GM11168 (cell line): ENCODE measurements around the gene ANKS3.
"Not testable (repeated sequence)": the region's sequence is repeated elsewhere in the genome, so short reads cannot be mapped to it uniquely, and the experiment has no call there.

Source experiments
- in situ Hi-C: fragments of 300-500 bp; cut with MboI; formaldehyde crosslinking; loops from one replicate; pipeline ENCODE4 v1.12.0; 2022; ENCODE audit warnings: low sequenced_read_pairs; ENCODE audit not compliant: unreplicated experiment

ANKS3 gene

DNA sequence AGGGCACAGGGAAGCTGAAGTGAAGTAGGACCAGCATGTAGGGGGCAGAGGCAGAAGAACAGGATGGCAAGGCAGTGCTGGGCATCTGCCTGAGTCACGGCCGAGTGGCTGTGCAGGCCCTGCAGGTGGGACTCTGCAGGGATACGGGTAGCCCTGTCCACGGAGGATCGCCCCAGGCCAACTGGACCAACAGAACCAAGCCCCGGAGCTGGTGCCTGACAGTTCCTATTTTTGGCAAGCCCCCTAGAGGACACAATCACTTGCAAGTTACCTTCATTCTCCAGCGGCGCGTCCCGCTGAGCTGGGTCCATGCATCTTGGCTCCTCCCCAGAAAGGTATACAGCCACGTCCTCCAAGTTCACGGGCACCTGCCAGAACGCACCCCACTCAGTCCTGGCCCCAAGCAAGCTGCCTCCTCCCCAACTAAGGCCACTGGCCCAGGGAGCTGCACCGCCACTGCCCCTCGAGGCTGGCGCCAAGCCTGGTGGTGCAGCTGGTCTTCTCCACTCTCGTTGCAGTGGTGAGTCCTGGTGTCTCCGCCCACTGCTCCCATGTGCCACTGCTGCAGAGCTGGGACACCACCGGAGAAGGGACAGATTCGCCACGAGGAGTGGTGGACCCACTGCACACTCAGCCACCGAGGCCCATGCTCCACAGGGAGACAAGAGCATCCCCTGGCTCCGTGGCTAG is 26.3 kb upstream of the ANKS3 start:
- in situ Hi-C loops: no loop called here

GRCh38 chr16:4755687-4756086 is 21.6 kb upstream of the ANKS3 start:
- in situ Hi-C loops: no loop called here

GRCh38 chr16:4754865-4755264 is 20.8 kb upstream of the ANKS3 start:
- in situ Hi-C loops: no loop called here

- in situ Hi-C loops: no loop called here
These were observed 19.2 kb upstream of the ANKS3 start for GRCh38 chr16:4753227-4753626.

- in situ Hi-C loops: no loop called here
These were observed 18.5 kb upstream of the ANKS3 start for GRCh38 chr16:4752351-4753100.

GRCh38 chr16:4750896-4751295 is 16.8 kb upstream of the ANKS3 start:
- in situ Hi-C loops: no loop called here

DNA sequence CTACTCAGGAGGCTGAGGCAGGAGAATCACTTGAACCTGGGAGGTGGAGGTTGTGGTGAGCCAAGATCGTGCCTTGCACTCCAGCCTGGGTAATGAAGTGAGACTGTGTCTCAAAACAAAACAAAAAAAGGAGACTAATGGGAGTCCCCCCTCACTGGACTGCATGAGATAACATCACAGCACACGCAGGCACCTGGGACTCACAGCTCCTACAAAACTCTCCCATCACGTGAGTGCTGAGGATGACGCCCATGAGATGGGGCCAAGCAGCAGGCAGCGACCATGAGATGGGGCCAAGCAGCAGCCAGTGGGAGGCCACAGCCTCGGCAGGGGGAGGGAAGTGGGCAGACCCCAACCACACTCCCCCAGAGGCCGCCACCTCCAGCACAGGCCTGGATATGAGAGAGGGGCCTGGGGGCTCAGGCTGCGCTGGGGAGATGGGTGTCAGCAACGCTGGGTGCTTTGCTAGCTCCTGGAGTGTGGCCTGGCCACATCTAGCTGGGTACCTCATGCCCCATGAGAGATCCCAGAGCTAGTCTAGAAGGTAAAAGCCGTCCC is 15.7 kb upstream of the ANKS3 start:
- in situ Hi-C loops: no loop called here

DNA sequence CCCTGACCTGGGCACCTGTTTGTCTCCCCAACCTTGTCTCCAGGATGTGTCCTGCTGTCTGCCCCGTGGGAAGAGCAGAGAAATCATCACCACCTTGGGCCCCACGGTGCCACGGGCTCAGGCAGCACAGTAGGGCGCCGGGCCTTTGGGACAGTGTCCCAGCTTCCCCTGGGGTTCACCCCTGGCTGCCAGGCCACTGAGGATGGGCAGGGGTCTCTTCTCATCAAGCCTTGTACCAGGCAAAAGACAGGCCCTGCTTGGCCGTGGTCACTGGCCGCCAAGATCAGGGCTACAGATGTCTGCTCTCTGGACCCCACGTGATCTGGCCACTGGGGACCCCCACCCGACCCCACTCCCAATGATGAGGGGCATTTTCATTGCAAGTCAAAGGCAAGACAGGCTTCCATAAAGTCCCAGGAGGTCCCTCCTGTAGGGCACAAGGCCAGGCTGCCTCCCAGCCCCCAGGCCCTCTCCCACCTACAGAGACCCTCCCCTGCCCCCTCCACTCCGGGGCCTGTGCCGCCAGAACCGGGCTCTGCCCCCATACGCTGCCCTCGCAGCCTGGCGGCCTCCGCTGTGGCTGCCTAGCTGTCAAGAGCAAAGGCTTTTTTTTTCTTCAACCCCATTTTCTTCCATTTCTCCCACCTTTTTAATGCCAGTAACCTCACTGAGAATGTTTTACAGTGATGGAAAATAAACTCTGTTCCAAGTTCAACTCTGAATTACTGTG is 14.8 kb upstream of the ANKS3 start:
- in situ Hi-C loops: no loop called here

- in situ Hi-C loops: no loop called here
These were observed 14.0 kb upstream of the ANKS3 start for GRCh38 chr16:4747906-4748681.

GRCh38 chr16:4746991-4747574 is 13.0 kb upstream of the ANKS3 start:
- in situ Hi-C loops: no loop called here

DNA sequence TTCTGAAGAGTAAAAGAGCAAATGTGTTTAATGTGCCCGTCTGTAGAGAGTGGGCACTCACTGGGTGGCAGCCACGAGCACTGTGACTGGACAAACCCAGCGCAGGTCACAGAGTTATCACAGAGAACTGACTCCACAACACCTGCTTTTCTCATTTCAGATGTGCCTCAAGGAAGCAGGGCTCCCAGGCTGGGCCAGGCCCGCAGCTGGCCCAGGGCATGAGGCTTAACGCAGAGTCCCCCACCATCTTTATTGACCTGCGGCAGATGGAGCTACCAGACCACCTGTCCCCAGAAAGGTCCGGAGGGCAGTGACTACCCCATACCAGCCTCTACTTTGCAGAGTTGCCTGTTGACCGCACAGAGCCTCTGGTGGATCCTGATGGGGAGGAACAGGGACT is 12.1 kb upstream of the ANKS3 start:
- in situ Hi-C loops: no loop called here

- in situ Hi-C loops: no loop called here
These were observed 11.2 kb upstream of the ANKS3 start for GRCh38 chr16:4745274-4745569.

GRCh38 chr16:4744555-4745273 is 10.6 kb upstream of the ANKS3 start:
- in situ Hi-C loops: no loop called here

DNA sequence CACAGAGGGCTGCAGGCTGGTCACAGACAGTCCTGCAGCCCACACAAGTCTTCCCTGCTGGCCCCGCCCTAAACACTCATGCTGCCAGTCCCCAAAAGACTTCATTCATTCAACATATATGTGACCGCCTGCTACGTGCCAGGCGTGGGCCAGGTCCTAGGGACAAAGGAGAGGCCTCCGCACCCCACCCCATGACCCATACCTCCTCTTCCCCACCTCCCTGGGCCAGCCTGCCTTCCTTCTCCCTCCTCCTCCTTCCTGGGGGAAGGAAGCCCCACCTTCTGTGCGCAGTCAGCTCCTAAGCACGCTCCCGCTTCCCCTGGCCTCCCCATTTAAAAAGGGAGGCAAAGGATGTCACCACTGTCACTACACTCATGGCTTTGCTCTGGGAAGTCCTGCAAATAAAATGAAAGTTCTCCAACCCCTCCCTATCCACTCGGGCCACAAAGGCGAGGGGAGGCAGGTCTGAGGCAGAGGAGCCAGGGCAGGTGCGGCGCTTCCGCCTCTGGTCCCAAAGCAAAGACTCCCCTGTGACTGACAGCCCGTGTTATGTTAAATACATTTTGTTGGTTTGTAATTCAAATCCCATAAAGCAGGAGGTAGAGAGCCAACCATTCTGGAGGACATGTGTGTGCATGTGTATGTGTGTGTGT is 9.3 kb upstream of the ANKS3 start:
- in situ Hi-C loops: no loop called here

GRCh38 chr16:4738370-4738769 is 4.3 kb upstream of the ANKS3 start:
- in situ Hi-C loops: not testable (repeated sequence)

DNA sequence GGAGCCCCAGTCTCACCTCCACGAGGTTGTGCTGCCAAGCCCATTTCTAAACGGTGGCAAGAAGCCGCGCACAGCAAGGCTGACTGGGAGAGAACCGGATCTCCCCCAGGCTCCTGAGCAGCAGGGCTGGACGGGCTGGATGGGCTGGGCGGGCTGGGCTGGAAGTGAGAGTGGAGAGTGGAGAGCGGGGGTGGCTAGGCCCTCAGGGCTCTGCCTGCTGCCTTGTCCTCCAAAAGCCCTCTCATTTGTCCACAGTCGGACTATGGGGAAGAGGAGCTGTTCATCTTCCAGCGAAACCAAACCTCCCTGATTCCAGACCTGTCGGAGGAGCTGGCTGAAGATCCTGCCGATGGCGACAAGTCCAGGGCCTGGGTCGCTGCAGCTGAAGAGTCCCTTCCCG is 3.5 kb upstream of the ANKS3 start:
- in situ Hi-C loops: no loop called here

GRCh38 chr16:4736546-4736945 is 2.5 kb upstream of the ANKS3 start:
- in situ Hi-C loops: no loop called here

DNA sequence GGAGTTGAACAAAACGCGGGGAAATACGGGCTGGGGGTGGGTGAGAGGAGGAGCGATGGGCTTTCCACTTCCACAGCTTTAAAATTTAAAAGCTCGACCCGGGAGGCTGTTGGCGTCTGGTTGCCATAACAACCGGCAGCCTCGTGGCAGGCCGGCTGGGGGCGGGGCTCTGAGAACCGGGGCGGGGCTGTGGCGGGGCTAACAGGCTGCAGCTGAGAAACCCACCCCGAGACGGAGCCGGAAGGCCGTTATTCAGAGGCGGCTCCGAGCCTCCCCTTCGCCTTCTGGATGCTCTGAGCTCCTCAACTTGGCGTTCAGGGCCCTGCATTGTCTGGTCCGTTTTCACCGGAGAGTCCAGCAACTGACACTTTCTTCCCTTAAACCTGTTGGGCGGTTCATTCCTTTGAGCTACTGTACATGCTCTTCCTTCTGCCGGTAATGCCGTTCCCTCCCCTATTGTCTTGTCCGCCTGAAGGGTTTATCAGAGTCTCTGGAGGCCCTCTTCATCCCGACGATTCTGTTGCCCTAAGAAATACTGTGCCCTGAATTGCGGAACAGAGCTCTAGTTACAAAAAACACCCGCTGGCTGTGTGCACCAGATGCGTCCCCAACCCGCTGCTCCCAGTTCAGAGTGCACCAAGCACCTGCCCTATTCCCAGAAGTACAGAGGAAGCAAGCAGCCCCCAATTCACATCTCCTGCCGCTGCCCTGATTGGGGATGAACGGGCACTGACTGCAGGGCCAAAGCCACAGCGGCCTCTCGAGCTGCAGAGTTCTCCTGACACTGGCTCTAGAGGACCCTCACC is 862 bp upstream of the ANKS3 start:
- in situ Hi-C loops: no loop called here
